ENCODE measurements around the gene MRGPRX1. TPM values are rescaled to one million over a fixed set of nuclear protein-coding genes. Genes with fewer than 3 reads are reported as not detected.

MRGPRX1 gene
- total RNA-seq, result not detected
- not detected for polyA plus RNA-seq

DNA sequence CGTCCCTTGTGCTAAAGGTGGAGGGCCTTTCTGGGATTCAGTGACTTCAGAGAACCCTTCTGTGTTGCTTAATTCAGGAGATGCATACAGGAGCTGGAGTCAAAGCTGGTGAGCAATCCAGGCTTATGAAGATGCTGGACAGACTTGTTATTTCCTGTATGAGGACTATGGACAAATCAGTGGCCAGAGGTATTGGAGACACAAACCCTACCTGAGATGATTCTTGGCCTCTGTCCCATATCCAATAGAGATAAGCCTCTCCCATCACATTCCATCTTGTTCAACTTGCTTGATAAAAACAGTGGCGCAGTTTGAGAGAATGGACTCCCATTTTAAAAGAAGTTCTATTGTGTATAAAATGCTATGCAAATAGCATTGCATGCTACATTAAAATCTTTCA, at the start of gene MRGPRX1:
MRGPRX1 (minus strand) TSS at position 101 of the 400 bp plus-strand sequence. CDS start 4,630 bp downstream, outside the sequence.
- H3K36me3 Mint-ChIP-seq, result no peaks in the 10 kb centered on the region
- Histone ChIP-seq H3K4me3 (ENCODE audit: low read length) (no peak within 1 kb of the TSS), H3K27ac (ENCODE audit: low read depth, low read length) (no peak within 1 kb of the TSS), H3K4me1 (ENCODE audit: insufficient read depth, low read length) (no peaks in the 10 kb centered on the region), H3K36me3 (ENCODE audit: insufficient read depth, low read length) (no peaks in the 10 kb centered on the region), H3K9me3 (ENCODE audit: low read length) (no peaks in the 10 kb centered on the region), H3K27me3 (ENCODE audit: insufficient read depth, low read length, poor library complexity, severe bottlenecking) (no peaks in the 10 kb centered on the region)
- no peaks in the 10 kb centered on the region for H3K9me3 Mint-ChIP-seq
- CTCF ChIA-PET, result no interaction called here
- H3K27me3 Mint-ChIP-seq, result peaks cover 1 to 16% of the 10 kb centered on the region in 2 donors
- no peaks in the 10 kb centered on the region for H3K4me1 Mint-ChIP-seq
- no peak within 1 kb of the TSS for H3K4me3 Mint-ChIP-seq
- POLR2A ChIA-PET, result no interaction called here
- H3K27ac Mint-ChIP-seq, result no peak within 1 kb of the TSS
- DNase-seq, result no peak

DNA sequence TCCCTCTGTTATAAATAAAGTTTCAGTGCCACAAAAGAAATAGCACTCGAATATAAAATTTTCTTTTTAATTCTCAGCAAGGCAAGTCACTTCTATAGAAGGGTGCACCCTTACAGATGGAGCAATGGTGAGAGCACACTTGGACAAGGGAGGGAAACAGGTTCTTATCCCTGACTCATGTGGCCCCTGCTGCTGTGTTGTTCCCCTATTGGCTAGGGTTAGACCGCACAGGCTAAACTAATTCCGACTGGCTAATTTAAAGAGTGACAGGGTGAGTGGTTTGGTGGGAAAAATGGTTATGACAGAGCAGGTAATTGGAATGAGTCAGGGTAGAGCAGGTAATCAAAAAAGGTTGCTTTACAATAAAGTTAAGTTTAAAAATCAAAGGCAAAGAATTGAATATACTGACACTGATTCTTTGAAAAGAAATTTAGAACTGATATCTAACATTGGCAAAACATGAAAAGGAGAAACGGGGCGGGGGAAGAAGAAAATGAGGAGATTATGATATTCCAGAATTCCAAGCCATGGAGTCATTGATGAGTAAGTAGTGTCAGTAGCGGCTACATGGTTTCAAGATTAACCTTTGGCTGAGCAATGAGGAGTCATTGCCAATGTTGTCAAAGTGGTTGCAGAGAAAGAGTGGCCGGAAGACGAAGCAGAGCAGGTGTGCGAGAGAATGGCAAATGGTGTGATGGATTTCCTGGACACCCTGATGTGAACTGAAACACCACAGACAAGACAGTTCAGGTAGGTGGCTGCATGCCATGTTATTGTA, 48.4 kb upstream of the MRGPRX1 start:
- no peak overlapping the region for H3K4me3 Mint-ChIP-seq
- no peaks in the 10 kb centered on the region for H3K4me1 Mint-ChIP-seq
- no peaks in the 10 kb centered on the region for H3K36me3 ChIP-seq (ENCODE audit: insufficient read depth, low read length)
- H3K9me3 Mint-ChIP-seq, result peaks cover 0 to 11% (median 2%) of the 10 kb centered on the region in 5 donors
- H3K27ac ChIP-seq (ENCODE audit: low read depth, low read length), result no peak overlapping the region
- no peaks in the 10 kb centered on the region for H3K27me3 ChIP-seq (ENCODE audit: insufficient read depth, low read length, poor library complexity, severe bottlenecking)
- H3K4me3 ChIP-seq (ENCODE audit: low read length), result no peak overlapping the region
- H3K27ac Mint-ChIP-seq, result no peak overlapping the region
- H3K4me1 ChIP-seq (ENCODE audit: insufficient read depth, low read length), result no peaks in the 10 kb centered on the region
- CTCF ChIA-PET, result no interaction called here
- peaks cover 5 to 17% of the 10 kb centered on the region in 2 donors for H3K27me3 Mint-ChIP-seq
- POLR2A ChIA-PET, result no interaction called here
- no peaks in the 10 kb centered on the region for H3K9me3 ChIP-seq (ENCODE audit: low read length)
- no peaks in the 10 kb centered on the region for H3K36me3 Mint-ChIP-seq
- DNase-seq, result no peak

DNA sequence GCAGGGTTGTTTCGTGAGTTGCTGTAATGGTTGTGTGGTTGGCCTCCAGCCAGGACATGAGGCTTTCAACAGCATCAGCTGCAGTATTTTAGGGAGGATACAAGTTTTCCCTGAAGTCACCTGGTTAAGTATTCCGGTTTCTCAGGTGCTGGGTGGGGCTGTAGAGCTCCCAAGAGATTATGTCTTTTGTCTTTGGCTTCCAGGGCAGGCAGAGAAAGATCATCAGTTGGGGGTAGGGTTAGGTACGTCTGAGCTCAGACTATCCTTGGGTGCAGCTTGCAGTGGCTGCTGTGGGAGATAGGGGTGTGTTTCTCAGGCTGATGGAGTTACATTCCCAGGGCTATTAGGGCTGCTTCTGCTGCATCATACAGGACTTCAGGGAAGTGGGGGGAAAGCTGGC, 47.5 kb upstream of the MRGPRX1 start:
- no peaks in the 10 kb centered on the region for H3K4me1 ChIP-seq (ENCODE audit: insufficient read depth, low read length)
- no peaks in the 10 kb centered on the region for H3K36me3 ChIP-seq (ENCODE audit: insufficient read depth, low read length)
- H3K27me3 ChIP-seq (ENCODE audit: insufficient read depth, low read length, poor library complexity, severe bottlenecking), result no peaks in the 10 kb centered on the region
- Mint-ChIP-seq H3K4me3 (no peak overlapping the region), H3K27ac (no peak overlapping the region), H3K36me3 (no peaks in the 10 kb centered on the region), H3K9me3 (peaks cover 0 to 11% (median 2%) of the 10 kb centered on the region in 5 donors), H3K27me3 (peaks cover 7 to 26% of the 10 kb centered on the region in 2 donors), H3K4me1 (no peaks in the 10 kb centered on the region)
- H3K4me3 ChIP-seq (ENCODE audit: low read length), result no peak overlapping the region
- POLR2A ChIA-PET, result no interaction called here
- no peak for DNase-seq
- H3K9me3 ChIP-seq (ENCODE audit: low read length), result no peaks in the 10 kb centered on the region
- no peak overlapping the region for H3K27ac ChIP-seq (ENCODE audit: low read depth, low read length)
- CTCF ChIA-PET, result no interaction called here

DNA sequence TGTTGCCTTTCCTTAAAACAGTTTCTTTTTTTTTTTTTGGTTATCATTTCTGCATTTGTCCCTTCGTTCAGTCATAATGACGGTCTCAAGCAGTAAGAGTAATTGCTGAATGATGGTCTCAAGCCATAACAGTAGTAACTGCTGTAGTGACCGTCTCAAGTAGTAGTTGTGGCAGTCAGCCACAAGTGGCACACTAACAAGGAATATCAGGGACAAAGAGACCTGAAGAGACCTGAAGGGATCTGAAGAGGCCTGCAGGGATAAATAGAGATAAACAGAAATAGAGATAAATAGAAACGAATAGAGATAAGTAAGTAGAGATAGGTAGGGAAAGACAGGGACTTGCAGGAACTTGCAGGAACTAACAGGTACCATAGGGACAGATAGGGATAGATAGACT, 42.7 kb upstream of the MRGPRX1 start:
- no peak overlapping the region for H3K27ac Mint-ChIP-seq
- ChIA-PET POLR2A (no interaction called here), CTCF (no interaction called here)
- H3K36me3 Mint-ChIP-seq, result no peaks in the 10 kb centered on the region
- DNase-seq, result no peak
- no peaks in the 10 kb centered on the region for H3K27me3 ChIP-seq (ENCODE audit: insufficient read depth, low read length, poor library complexity, severe bottlenecking)
- no peaks in the 10 kb centered on the region for H3K4me1 Mint-ChIP-seq
- peaks cover 0 to 6% (median 0%) of the 10 kb centered on the region in 5 donors for H3K9me3 Mint-ChIP-seq
- no peak overlapping the region for H3K27ac ChIP-seq (ENCODE audit: low read depth, low read length)
- H3K9me3 ChIP-seq (ENCODE audit: low read length), result no peaks in the 10 kb centered on the region
- no peaks in the 10 kb centered on the region for H3K36me3 ChIP-seq (ENCODE audit: insufficient read depth, low read length)
- no peaks in the 10 kb centered on the region for H3K4me1 ChIP-seq (ENCODE audit: insufficient read depth, low read length)
- H3K4me3 Mint-ChIP-seq, result no peak overlapping the region
- H3K4me3 ChIP-seq (ENCODE audit: low read length), result no peak overlapping the region
- H3K27me3 Mint-ChIP-seq, result peaks cover 9 to 21% of the 10 kb centered on the region in 2 donors

DNA sequence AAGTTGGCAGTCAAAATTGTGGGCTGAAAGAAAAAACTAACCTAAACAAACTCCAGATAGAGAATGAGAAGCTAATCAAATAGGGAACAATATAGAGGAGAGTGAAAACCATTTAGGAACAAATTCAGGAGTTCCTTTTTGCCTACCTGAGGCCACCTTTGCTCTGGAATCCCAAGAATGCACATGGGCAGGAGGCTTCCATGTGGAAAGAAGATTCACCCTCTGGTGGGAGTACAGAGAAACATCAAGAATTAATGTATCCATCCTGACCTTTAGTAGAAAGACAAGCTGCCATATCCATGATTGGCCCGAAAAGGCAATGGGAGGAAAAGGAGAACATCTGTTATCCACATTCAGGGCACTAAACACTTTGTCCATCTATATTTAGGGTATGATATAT, 35.0 kb upstream of the MRGPRX1 start:
- no peaks in the 10 kb centered on the region for H3K36me3 ChIP-seq (ENCODE audit: insufficient read depth, low read length)
- peaks cover 6 to 10% of the 10 kb centered on the region in 2 donors for H3K27me3 Mint-ChIP-seq
- H3K4me1 Mint-ChIP-seq, result no peaks in the 10 kb centered on the region
- H3K4me1 ChIP-seq (ENCODE audit: insufficient read depth, low read length), result no peaks in the 10 kb centered on the region
- H3K27me3 ChIP-seq (ENCODE audit: insufficient read depth, low read length, poor library complexity, severe bottlenecking), result no peaks in the 10 kb centered on the region
- POLR2A ChIA-PET, result no interaction called here
- no peak overlapping the region for H3K27ac ChIP-seq (ENCODE audit: low read depth, low read length)
- no peak overlapping the region for H3K4me3 Mint-ChIP-seq
- peaks cover 0 to 4% (median 0%) of the 10 kb centered on the region in 5 donors for H3K9me3 Mint-ChIP-seq
- H3K27ac Mint-ChIP-seq, result no peak overlapping the region
- no peaks in the 10 kb centered on the region for H3K9me3 ChIP-seq (ENCODE audit: low read length)
- CTCF ChIA-PET, result no interaction called here
- no peaks in the 10 kb centered on the region for H3K36me3 Mint-ChIP-seq
- DNase-seq, result no peak
- H3K4me3 ChIP-seq (ENCODE audit: low read length), result no peak overlapping the region

DNA sequence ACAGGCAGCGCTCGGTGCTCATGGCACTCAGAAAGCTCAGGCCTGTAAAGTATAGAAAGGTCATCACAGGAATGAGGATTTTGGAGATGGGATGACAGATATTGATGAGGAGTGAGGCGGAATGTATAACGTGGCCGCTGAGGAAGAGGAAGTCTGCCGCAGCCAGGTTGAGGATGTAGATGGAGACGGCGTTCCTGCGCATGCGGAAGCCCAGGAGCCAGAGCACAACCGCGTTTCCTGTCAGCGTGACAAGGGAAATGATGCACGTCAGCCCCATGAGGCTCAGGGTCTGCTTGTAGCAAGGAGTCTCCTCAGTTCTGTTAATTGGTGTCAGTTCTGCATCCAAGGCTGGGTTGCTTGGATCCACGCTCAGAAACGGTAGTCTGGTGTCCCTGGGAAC, 33.1 kb upstream of the MRGPRX1 start:
- Histone ChIP-seq H3K36me3 (ENCODE audit: insufficient read depth, low read length) (no peaks in the 10 kb centered on the region), H3K27ac (ENCODE audit: low read depth, low read length) (no peak overlapping the region), H3K27me3 (ENCODE audit: insufficient read depth, low read length, poor library complexity, severe bottlenecking) (no peaks in the 10 kb centered on the region), H3K4me1 (ENCODE audit: insufficient read depth, low read length) (no peaks in the 10 kb centered on the region), H3K4me3 (ENCODE audit: low read length) (no peak overlapping the region), H3K9me3 (ENCODE audit: low read length) (no peaks in the 10 kb centered on the region)
- Mint-ChIP-seq H3K36me3 (no peaks in the 10 kb centered on the region), H3K4me1 (no peaks in the 10 kb centered on the region), H3K4me3 (no peak overlapping the region), H3K27ac (no peak overlapping the region), H3K9me3 (peaks cover 0 to 2% (median 0%) of the 10 kb centered on the region in 5 donors), H3K27me3 (peaks cover 6 to 12% of the 10 kb centered on the region in 2 donors)
- CTCF ChIA-PET, result no interaction called here
- POLR2A ChIA-PET, result no interaction called here
- DNase-seq, result no peak

DNA sequence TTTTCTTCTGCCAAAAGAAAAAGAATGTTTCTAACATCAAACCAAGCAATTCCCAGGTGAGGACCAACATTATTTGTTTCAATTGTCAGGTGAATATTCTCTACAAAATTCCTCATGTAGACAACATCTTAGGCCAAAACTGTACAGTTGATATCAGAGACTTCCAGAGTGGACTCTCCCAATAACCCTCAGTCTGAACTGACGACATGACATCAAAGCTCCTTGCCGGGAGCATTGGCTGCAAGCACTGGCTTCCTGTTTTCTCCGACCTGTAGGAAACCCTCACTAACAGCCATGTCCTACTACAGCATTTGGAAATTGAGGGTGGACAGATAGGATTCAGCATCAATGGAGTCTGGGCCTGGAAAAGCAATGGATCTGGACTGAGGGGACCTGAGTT, 30.5 kb upstream of the MRGPRX1 start:
- Mint-ChIP-seq H3K27ac (no peak overlapping the region), H3K36me3 (no peaks in the 10 kb centered on the region), H3K27me3 (peaks cover 10 to 13% of the 10 kb centered on the region in 2 donors), H3K4me1 (no peaks in the 10 kb centered on the region), H3K4me3 (no peak overlapping the region), H3K9me3 (peaks cover 0 to 2% (median 0%) of the 10 kb centered on the region in 5 donors)
- Histone ChIP-seq H3K27me3 (ENCODE audit: insufficient read depth, low read length, poor library complexity, severe bottlenecking) (no peaks in the 10 kb centered on the region), H3K27ac (ENCODE audit: low read depth, low read length) (no peak overlapping the region), H3K36me3 (ENCODE audit: insufficient read depth, low read length) (no peaks in the 10 kb centered on the region), H3K4me1 (ENCODE audit: insufficient read depth, low read length) (no peaks in the 10 kb centered on the region), H3K9me3 (ENCODE audit: low read length) (no peaks in the 10 kb centered on the region), H3K4me3 (ENCODE audit: low read length) (no peak overlapping the region)
- DNase-seq, result no peak
- ChIA-PET CTCF (no interaction called here), POLR2A (no interaction called here)

DNA sequence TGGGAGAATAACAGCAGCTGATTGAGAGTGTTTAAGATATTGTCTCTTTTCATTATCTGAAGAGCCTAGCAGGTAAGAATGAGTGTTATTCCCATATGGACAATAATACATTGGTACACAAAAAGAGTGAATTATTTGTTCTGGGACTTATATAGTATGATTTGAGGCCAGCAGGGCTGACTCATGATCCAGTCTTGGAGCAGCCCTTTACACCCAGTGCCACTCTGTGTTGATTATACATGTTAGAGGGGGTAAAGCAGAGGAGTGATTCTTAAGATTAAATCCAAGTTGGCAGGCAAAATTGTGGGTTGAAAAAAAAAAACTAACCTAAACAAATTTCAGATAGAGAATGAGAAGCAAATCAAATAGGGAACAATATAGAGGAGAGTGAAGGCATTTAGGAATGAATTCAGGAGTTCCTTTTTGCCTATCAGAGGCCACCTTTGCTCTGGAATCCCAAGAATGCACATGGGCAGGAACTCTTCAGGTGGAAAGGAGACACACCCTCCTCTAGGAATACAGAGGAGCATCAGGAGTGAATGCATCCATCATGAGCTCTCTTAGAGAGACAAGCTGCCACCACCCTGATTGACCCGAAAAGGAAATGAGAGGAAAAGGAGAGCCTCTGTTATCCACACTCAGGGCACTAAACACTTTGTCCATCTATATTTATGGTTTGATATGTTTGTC, 19.2 kb upstream of the MRGPRX1 start:
- Mint-ChIP-seq H3K9me3 (no peaks in the 10 kb centered on the region), H3K27ac (no peak overlapping the region), H3K27me3 (peaks cover 7 to 15% of the 10 kb centered on the region in 2 donors), H3K4me1 (no peaks in the 10 kb centered on the region), H3K4me3 (no peak overlapping the region), H3K36me3 (no peaks in the 10 kb centered on the region)
- Histone ChIP-seq H3K27me3 (ENCODE audit: insufficient read depth, low read length, poor library complexity, severe bottlenecking) (no peaks in the 10 kb centered on the region), H3K4me3 (ENCODE audit: low read length) (no peak overlapping the region), H3K36me3 (ENCODE audit: insufficient read depth, low read length) (no peaks in the 10 kb centered on the region), H3K9me3 (ENCODE audit: low read length) (no peaks in the 10 kb centered on the region), H3K4me1 (ENCODE audit: insufficient read depth, low read length) (no peaks in the 10 kb centered on the region), H3K27ac (ENCODE audit: low read depth, low read length) (no peak overlapping the region)
- no peak for DNase-seq
- POLR2A ChIA-PET, result no interaction called here
- CTCF ChIA-PET, result no interaction called here

Data from CD8-positive, alpha-beta memory T cell (primary cell).